ENCODE results near the gene SLC28A1.
"Not testable (repeated sequence)": the region's sequence is repeated elsewhere in the genome, so short reads cannot be mapped to it uniquely, and the experiment has no call there.

SLC28A1 gene

DNA sequence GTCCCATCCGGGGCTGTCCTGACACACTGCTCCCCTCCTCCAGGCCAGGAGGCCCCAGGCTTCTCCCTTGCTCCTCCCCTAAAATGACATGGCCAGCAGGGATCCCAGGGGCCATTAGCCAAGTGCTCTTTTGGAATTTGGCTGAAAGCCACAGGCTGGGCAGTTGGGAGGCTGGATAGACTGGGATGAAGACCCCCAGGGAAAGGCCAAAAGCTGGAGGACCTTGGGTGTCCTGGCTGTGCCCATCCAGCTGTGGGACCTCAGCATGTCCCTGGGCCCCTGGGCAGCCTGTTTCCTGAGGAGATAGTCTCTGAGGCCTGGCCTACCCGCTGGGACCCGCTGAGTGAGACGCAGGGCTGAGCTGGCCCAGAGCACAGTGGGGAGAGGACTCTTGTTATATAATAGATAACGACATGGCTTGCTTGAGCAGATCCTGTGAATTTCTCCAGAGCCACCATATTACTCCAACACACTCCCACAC lies 91.4 kb downstream of the SLC28A1 start:
- DNase-seq = no peak

DNA sequence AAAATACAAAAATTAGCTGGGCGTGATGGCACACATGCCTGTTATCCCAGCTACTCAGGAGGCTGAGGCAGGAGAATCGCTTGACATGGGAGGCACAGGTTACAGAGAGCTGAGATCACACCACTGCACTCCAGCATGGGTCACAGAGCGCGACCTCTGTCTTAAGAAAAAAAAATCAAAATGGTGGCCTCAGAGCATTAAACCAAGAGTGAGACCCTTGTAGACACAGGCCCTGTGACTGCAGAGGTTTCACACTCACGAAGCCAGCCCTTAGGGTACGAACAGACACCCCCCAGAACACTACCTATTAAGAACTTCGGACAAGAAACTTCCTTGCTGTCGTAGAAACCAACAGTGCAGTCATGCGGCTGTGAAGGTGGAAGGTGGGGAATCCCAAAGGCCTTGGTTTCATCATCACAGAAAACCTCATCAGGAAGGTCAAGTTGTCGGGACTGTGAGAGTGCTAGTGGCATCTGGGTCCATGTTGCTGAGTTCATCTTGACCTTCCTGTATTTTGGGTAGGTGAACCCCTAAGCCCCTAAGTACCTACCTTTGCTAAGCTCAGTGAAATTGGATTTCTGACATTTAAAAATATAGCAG lies 92.4 kb downstream of the SLC28A1 start:
- no peak for DNase-seq

- no peak for DNase-seq
Measured at GRCh38 chr15:84979651-84980050, 95.2 kb downstream of the SLC28A1 start.

GRCh38 chr15:84980196-84981053 lies 96.0 kb downstream of the SLC28A1 start:
- DNase-seq = peak; percentile 86

DNA sequence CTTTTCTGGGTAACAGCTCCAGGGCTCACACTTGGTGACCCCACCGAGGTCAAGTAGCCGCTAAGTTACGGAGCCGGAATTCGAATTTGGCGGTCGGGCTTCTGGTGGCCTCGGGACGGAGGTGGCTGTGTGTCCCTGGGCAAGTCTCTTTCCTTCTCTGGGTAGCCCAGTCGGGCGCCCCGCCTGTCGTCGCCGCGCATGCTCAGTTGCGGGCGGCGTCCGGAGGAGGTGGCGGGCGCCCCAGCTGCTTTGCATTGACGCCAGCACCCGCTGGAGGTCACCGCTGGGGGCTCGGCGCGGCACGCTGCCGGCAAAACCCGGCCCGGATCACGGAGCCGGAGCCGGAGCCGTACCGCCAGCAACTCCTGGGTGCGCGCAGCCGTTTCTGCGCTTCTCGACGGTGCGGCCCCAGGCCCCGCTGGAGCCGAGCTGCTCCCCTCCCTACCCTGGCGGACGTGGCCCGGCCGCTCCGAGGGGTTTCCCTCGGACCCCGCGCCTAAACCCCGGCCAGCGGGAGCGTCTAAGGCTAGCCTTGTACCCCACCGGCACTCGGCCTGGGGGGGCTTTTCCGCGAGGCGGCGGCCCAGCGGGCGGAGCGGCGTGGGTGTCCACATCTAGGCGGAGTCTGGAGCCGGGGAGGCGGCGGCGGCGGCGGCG lies 96.7 kb downstream of the SLC28A1 start:
- peak; percentile 99 for DNase-seq

DNA sequence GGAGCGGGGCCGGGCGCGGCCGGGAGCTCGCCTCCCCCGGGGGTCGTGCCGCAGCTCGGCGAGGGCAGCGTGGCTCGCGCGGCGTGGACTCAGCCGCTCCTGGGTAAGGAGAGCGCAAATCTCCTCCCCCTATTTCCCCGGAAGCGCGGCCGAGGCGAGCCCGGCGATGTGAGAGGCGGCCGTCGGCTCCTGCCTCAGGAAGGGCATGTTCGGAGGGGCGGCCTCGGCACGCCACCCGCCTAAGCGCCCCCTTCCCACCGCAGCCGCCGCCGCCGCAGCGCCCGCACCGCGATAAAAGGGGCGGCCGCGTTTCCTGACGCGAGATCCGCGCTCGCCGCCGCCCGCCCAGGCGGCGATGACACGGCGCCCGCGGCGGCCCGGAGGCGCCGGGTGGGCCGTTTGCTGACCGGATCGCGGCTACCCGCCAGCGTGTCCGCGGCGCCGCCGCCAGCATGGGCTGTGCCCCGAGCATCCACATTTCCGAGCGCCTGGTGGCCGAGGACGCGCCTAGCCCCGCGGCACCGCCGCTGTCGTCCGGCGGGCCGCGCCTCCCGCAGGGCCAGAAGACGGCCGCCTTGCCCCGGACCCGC lies 97.3 kb downstream of the SLC28A1 start, which contains the start of gene PDE8A:
PDE8A (plus strand) TSS at position 146 of the 590 bp plus-strand sequence; CDS start at position 453, 307 bp downstream.
- DNase-seq = peak; percentile 71

GRCh38 chr15:84982301-84982920 lies 97.9 kb downstream of the SLC28A1 start:
- DNase-seq = peak; percentile 89

- DNase-seq = peak; percentile 63
Measured at GRCh38 chr15:84983294-84983693, 98.8 kb downstream of the SLC28A1 start.

GRCh38 chr15:84983711-84984110 lies 99.2 kb downstream of the SLC28A1 start:
- DNase-seq = no peak

- DNase-seq = no peak
Measured at GRCh38 chr15:84985158-84985557, 100.7 kb downstream of the SLC28A1 start.

GRCh38 chr15:84987351-84987750 lies 102.9 kb downstream of the SLC28A1 start:
- DNase-seq = not testable (repeated sequence)

GRCh38 chr15:84987949-84988624 lies 103.6 kb downstream of the SLC28A1 start:
- DNase-seq = no peak

- no peak for DNase-seq
Measured at GRCh38 chr15:84988909-84989644, 104.6 kb downstream of the SLC28A1 start.

DNA sequence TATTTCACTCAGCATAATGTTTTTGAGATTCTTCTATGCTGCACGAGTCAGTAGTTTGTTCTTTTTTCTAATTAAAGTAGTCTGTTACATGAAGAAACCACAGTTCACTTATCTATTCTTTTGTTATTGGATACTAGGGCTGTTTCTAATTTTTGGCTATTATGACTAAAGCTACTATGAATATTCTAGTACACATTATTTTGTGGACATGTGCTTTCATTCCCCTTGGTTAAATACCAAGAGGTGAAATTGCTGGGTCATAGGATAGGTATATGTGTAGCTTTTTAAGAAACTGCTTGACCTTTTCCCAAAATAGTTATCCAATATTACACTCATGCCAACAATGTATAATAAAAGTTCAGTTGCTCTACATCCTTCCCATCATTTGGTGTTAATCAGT lies 106.0 kb downstream of the SLC28A1 start:
- DNase-seq = no peak

DNA sequence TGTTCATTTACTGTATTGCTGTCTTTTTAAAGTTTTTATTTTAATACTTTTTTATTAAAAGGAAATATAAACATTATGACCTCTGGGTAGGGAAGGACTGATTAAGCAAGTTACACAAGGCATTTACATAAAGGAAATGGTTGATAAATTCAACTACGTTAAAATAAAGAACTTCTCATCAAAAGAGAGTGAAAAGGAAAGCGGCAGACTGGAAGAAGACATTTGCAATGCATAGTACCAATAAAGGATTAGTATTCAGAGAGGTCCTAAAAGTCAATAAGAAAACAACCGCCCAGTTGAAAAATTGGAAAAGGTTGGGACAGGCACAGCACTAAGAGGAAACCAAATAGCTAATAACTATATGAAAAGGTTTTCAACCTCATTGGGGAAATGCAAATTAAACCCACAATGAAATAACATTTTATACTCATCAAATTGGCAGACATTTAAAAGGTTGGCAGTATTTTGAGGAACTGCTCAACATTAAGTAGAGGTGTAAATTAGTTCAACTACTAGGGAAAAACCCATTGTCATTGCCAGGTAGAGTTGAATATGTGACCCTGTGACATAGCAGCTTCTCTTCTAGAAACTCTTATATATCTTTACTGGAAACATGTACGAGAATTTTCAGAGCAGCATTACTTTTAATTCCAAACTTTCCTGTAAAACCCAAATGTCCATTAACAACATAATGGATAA lies 106.7 kb downstream of the SLC28A1 start:
- DNase-seq = no peak

DNA sequence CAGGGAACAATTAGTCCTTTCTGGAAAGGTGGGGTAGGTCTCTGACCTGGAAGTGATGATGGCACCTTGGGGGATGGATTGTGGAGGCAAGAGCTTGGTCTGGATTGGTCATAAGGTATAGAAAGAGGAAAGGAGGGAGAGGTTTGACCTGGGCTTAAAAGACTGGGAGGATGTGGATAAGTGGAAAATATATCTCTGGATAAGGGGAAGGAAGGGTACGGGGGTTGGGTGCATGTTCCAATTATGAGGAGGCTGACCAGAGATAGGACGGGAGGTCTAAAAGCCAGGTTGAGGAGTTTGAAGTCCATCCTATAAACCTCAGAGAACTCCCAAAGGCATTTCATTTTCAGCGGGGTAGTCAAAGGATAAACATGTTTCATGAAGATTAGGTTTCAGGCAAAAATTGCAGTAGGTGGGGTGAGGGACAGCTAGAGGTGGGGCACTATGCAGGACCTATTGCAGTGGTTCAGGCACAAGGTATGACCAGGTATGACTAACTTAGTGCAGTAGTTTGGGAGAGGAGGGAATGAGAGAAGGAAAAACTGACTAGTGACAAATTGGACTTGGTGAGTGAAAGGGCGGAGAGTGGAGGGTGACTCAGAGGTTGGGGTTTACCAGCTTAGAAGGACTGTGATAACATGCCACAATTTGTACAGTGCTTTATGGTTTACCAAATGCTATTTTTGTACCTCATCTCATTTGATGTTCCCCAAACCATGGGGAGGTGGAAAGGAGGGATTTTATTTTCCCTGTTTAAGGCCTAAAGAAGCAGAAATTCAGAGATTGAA lies 107.9 kb downstream of the SLC28A1 start:
- peak; percentile 80 for DNase-seq

Data from suppressor macrophage treated with lipopolysaccharide for 4 hours (primary cell).